Measurements from ENCODE around the gene POLA1. TPM values are rescaled to one million over a fixed set of nuclear protein-coding genes. Genes with fewer than 3 reads are reported as not detected.

POLA1 gene
- total RNA-seq, 2 donors from 2014 or later = 23.2 to 54.3 TPM

DNA sequence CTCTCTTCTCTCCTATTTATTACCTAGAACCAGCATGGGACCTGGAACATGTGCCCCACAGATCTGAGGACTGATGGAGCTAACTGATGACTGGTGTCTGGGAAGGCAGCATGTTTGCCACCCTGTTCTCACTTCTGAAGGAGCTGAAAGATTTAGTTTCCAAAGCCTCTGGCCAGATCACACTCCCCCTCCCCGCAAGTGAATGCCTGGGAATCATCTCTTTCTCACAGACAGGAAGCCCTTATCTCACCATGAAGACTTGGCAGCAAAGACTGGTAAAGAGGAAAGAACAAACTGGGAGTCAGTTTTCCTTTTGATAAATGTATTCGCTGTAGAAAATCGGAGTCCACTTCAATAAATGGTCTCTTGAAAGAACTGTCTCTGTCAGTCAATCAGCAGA, 25.6 kb upstream of the POLA1 start:
- no peaks in the 10 kb centered on the region for H3K4me1 Mint-ChIP-seq (ENCODE audit: low read depth in 2 of 2)
- H3K4me3 Mint-ChIP-seq = no peak overlapping the region
- H3K36me3 Mint-ChIP-seq = no peaks in the 10 kb centered on the region
- no peak overlapping the region for H3K27ac Mint-ChIP-seq
- H3K9me3 Mint-ChIP-seq = no peaks in the 10 kb centered on the region
- no peak for ATAC-seq
- DNase-seq (ENCODE audit: low spot score) = no peak
- peaks cover 0 to 14% of the 10 kb centered on the region in 2 donors for H3K27me3 Mint-ChIP-seq

DNA sequence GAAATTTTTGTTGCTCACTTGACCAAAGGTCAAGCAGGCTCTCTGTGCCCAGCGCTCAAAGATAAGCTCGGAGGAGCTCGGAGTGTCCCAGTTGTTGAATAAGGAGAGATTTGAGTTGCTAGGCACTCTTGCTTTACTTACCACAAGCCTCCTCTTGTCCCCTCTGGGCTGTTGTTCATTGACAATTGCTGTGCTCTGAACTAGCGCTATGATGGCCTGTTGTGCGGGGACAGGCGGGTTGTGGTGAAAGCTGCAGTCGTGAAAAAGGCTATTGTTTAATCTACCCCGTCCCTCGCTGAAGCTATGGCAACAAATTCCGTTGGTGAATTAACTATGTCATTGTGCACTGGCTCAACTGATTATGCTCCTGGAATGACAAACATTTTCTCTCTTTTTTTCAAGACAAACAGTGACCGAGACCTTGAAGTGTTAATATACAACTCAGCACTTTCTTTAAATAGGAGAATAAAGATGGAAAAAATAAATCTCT, 21.0 kb upstream of the POLA1 start:
- Mint-ChIP-seq H3K4me3 (no peak overlapping the region), H3K27me3 (peaks cover 0 to 15% of the 10 kb centered on the region in 2 donors), H3K9me3 (no peaks in the 10 kb centered on the region), H3K27ac (no peak overlapping the region), H3K36me3 (no peaks in the 10 kb centered on the region), H3K4me1 (ENCODE audit: low read depth in 2 of 2) (no peaks in the 10 kb centered on the region)
- DNase-seq (ENCODE audit: low spot score) (no peak), ATAC-seq (no peak)

DNA sequence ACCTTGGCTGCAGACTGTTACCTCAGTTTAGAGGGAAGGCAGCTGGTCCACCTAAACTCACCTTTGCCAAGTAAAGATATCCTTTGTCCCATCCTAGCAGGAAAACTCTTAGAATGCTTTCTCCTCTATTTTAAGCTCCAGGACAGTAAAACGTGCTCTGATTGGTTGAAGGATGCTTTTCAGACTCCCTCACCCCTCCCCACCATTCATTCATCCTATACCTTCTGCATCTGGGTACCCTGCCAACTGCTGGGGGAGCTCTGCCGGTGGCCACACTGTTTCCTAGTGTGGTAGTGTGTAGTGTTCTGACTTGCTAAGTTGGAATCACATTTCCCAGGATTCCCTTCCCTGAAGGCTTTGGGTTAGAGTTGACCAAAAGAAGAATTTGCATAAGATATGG, 20.3 kb upstream of the POLA1 start:
- Mint-ChIP-seq H3K4me3 (no peak overlapping the region), H3K4me1 (ENCODE audit: low read depth in 2 of 2) (no peaks in the 10 kb centered on the region), H3K27me3 (peaks cover 0 to 9% of the 10 kb centered on the region in 2 donors), H3K27ac (no peak overlapping the region), H3K36me3 (no peaks in the 10 kb centered on the region), H3K9me3 (no peaks in the 10 kb centered on the region)
- ATAC-seq (no peak), DNase-seq (ENCODE audit: low spot score) (no peak)

DNA sequence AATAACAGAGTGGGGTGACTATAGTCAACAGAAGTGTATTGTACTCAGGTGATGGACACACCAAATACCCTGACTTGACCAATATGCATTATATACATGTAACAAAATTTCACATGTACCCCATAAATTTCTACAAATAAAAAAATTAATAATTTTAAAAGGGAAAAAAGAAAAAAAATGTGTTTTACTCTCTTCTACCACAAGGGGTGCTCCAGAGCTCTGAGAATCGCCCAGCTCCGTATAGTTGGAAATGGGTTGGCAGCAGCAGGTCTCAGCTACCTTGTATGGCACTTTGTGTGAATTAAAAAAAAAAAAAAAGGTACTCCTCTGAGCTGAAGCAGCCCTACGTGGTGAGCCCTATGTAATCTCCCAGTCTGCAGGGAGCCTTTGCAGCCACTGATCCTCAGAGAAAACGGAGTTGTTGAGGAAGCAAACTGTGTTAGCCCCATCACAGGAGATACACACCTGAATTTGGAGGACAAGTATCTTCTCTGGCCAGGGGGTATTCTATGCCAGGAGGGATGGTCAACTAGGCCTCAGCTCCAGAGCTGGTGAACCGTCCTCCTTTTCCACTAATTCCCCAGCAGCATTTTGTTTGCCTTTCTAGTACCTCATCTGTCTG, 17.2 kb upstream of the POLA1 start:
- ATAC-seq (peak in 1 of 2 donors; percentile 53), DNase-seq (ENCODE audit: low spot score) (no peak)
- H3K4me3 Mint-ChIP-seq = no peak overlapping the region
- H3K36me3 Mint-ChIP-seq = no peaks in the 10 kb centered on the region
- no peaks in the 10 kb centered on the region for H3K9me3 Mint-ChIP-seq
- H3K4me1 Mint-ChIP-seq (ENCODE audit: low read depth in 2 of 2) = no peaks in the 10 kb centered on the region
- H3K27me3 Mint-ChIP-seq = peaks cover 0 to 21% of the 10 kb centered on the region in 2 donors
- H3K27ac Mint-ChIP-seq = no peak overlapping the region

GRCh38 chrX:24682739-24683432, 10.8 kb upstream of the POLA1 start:
- Mint-ChIP-seq H3K9me3 (no peaks in the 10 kb centered on the region), H3K36me3 (peaks cover 6% of the 10 kb centered on the region), H3K27me3 (peaks cover 8 to 36% of the 10 kb centered on the region in 2 donors), H3K4me1 (ENCODE audit: low read depth in 2 of 2) (peaks cover 7 to 10% of the 10 kb centered on the region in 2 donors), H3K4me3 (peak overlapping the region; percentile 8), H3K27ac (no peak overlapping the region)
- ATAC-seq = peak; percentile 15 to 86
- no peak for DNase-seq (ENCODE audit: low spot score)

DNA sequence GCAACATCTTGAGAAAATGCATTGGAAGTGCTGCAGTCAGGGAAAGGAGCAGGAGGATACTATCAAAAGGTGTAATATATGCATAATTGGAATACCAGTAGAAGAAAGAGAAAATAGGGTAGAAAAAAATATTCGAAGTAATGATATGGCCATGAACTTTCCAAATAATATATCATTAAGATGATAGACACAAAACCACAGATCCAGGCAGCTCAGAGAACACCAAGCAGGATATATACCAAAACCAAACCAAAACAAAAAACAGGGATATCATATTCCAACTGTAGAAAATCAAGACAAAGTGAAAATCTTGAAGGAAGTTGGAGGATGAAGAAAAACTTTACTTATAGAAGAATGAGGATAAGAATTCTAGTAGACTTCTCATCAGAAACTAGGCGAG, 9.7 kb upstream of the POLA1 start:
- Mint-ChIP-seq H3K36me3 (peaks cover 6% of the 10 kb centered on the region), H3K9me3 (no peaks in the 10 kb centered on the region), H3K4me3 (no peak overlapping the region), H3K27me3 (peaks cover 8 to 35% of the 10 kb centered on the region in 2 donors), H3K27ac (no peak overlapping the region), H3K4me1 (ENCODE audit: low read depth in 2 of 2) (peaks cover 7 to 10% of the 10 kb centered on the region in 2 donors)
- ATAC-seq (no peak), DNase-seq (ENCODE audit: low spot score) (no peak)

DNA sequence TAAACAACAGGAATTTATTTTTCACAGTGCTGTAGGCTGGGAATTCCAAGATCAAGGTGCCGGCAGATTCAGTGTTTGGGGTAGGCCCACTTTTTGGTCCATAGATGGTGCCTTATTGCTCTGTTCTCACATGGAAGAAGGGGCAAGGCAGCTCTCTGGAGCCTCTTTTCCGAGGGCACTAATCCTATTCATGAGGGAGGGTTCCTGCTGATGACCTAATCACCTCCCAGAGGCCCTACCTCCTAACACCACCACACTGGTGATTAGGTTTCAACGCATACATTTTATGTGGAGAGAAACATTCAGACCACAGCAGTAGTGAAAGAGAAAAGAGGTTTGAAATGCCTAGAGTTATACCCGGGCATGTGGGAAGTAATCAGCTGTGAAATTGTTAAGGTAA, 1.4 kb upstream of the POLA1 start:
- H3K36me3 Mint-ChIP-seq = no peaks in the 10 kb centered on the region
- H3K4me3 Mint-ChIP-seq = peak overlapping the region; percentile 92
- peaks cover 0 to 5% of the 10 kb centered on the region in 2 donors for H3K27me3 Mint-ChIP-seq
- DNase-seq (ENCODE audit: low spot score) = no peak
- peak overlapping the region; percentile 76 to 78 for H3K27ac Mint-ChIP-seq
- H3K9me3 Mint-ChIP-seq = no peaks in the 10 kb centered on the region
- peaks cover 9 to 15% of the 10 kb centered on the region in 2 donors for H3K4me1 Mint-ChIP-seq (ENCODE audit: low read depth in 2 of 2)
- no peak for ATAC-seq

- DNase-seq (ENCODE audit: low spot score) = no peak
- H3K27me3 Mint-ChIP-seq = peaks cover 0 to 5% of the 10 kb centered on the region in 2 donors
- H3K9me3 Mint-ChIP-seq = no peaks in the 10 kb centered on the region
- peaks cover 9 to 15% of the 10 kb centered on the region in 2 donors for H3K4me1 Mint-ChIP-seq (ENCODE audit: low read depth in 2 of 2)
- H3K4me3 Mint-ChIP-seq = peak overlapping the region; percentile 92
- peak overlapping the region in 1 of 2 donors; percentile 78 for H3K27ac Mint-ChIP-seq
- H3K36me3 Mint-ChIP-seq = no peaks in the 10 kb centered on the region
- no peak for ATAC-seq
These were observed 1.1 kb downstream of the POLA1 start for GRCh38 chrX:24694825-24695224.

DNA sequence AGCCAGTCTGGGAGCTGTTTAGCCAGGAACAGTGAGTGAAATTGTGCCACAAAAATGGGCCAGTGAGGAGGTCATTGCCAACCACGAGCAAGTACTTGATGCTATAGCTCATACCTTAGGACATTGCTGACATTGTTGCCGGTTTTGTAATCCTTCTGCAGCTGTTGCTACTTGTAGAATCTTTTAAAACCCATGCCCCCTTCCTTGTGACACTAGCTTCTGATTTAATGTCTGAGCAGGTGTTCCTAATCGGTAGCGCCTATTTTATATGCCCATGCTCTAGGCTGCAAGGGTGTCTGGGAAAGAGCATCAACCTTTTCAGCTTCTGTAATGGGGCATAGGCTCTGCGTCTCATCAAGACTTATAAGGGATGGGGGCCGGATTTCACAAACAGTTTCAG, 2.6 kb downstream of the POLA1 start:
- H3K4me3 Mint-ChIP-seq = no peak overlapping the region
- H3K36me3 Mint-ChIP-seq = no peaks in the 10 kb centered on the region

DNA sequence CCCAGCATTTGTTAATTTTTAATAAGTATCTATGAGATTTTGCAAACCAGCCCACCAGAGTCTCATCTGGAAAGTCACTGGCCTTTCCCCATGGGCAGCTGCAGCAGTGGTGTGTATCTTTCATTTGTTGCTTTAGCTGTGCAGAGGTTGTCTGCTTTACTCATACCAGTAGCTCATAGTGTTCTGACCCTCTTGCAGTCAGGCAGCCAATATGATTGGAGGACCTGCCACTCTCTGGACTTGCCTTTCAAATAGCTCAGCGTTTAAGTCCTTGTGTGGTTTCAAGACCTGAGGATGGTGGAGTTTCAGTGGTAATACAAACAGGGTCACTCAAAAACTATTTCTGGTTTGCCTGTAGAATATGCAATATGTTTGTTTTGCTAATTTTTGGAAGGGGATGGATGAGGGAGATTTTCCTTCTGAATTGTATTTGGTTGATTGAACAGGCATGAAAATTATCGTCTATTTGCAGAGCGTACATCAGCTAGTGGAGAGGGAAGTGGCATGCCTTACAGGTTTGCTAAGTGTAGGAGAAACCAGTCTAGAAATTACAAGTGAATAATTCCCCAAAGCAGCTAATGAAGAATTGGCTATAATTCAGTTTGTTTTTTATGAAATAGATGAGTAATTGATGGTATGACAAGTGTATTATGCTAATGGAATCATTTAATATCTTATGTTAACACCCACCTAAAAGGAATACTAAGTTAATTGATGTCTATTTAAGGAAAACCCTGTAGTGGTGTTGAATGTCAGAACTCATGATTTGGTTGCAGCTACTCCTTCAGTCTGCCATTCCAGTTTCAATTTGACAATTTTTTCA, 8.9 kb downstream of the POLA1 start:
- ATAC-seq (no peak), DNase-seq (ENCODE audit: low spot score) (no peak)
- Mint-ChIP-seq H3K27me3 (peaks cover 0 to 4% of the 10 kb centered on the region in 2 donors), H3K27ac (no peak overlapping the region), H3K9me3 (no peaks in the 10 kb centered on the region), H3K4me1 (ENCODE audit: low read depth in 2 of 2) (no peaks in the 10 kb centered on the region), H3K36me3 (peaks cover 6% of the 10 kb centered on the region), H3K4me3 (no peak overlapping the region)

More for the DNA sequence above, 2.6 kb downstream of the POLA1 start:
- Mint-ChIP-seq H3K27me3 (peaks cover 0 to under 1% of the 10 kb centered on the region in 2 donors), H3K4me1 (ENCODE audit: low read depth in 2 of 2) (peaks cover 9 to 15% of the 10 kb centered on the region in 2 donors), H3K9me3 (no peaks in the 10 kb centered on the region), H3K27ac (no peak overlapping the region)
- DNase-seq (ENCODE audit: low spot score) (no peak), ATAC-seq (no peak)

DNA sequence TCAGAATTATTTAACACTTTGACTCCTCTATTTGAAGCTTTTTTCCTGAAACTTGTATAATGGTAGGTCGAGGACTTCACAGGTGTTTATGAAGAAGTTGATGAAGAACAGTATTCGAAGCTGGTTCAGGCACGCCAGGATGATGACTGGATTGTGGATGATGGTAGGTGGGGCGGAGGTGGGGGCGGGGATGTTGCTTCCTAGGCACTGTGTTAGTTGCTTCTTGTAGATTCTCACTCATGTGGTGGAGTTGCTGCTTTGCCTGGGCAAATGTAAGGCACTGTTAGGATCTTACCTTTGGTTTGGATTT, 9.4 kb downstream of the POLA1 start:
- no peak overlapping the region for H3K4me3 Mint-ChIP-seq
- ATAC-seq = no peak
- H3K9me3 Mint-ChIP-seq = no peaks in the 10 kb centered on the region
- no peak for DNase-seq (ENCODE audit: low spot score)
- peaks cover 6% of the 10 kb centered on the region for H3K36me3 Mint-ChIP-seq
- H3K27me3 Mint-ChIP-seq = peaks cover 0 to 4% of the 10 kb centered on the region in 2 donors
- H3K4me1 Mint-ChIP-seq (ENCODE audit: low read depth in 2 of 2) = no peaks in the 10 kb centered on the region
- H3K27ac Mint-ChIP-seq = no peak overlapping the region

DNA sequence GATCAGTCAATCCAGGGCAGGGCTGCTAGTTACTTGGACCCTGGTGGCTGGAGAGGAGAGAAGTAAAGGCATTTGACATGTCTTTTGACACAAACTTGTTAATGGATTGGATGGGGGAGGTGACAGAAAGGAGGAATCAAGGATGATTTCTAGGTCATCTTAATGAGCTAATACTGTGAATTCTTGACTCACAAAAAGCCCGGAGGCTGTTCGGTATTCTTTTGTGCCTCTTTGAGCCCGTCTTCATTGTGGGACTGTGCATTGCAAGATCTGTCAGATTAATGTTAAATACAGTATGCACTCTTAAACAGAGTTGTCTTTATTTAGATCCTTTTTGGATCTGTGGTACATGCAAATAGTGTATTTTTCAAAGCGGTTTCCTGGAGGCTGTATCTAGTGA, 25.1 kb downstream of the POLA1 start:
- no peak for DNase-seq (ENCODE audit: low spot score)
- no peak for ATAC-seq
- peaks cover 0 to 3% of the 10 kb centered on the region in 2 donors for H3K27me3 Mint-ChIP-seq
- H3K9me3 Mint-ChIP-seq = no peaks in the 10 kb centered on the region
- no peak overlapping the region for H3K4me3 Mint-ChIP-seq
- H3K4me1 Mint-ChIP-seq (ENCODE audit: low read depth in 2 of 2) = peaks cover 3 to 5% of the 10 kb centered on the region in 2 donors
- peak overlapping the region in 1 of 2 donors; percentile 14 for H3K27ac Mint-ChIP-seq
- H3K36me3 Mint-ChIP-seq = peaks cover 39% of the 10 kb centered on the region

- H3K4me1 Mint-ChIP-seq (ENCODE audit: low read depth in 2 of 2) = peaks cover 3 to 5% of the 10 kb centered on the region in 2 donors
- H3K27ac Mint-ChIP-seq = no peak overlapping the region
- ATAC-seq (no peak), DNase-seq (ENCODE audit: low spot score) (no peak)
- H3K27me3 Mint-ChIP-seq = peaks cover 0 to 3% of the 10 kb centered on the region in 2 donors
- H3K9me3 Mint-ChIP-seq = no peaks in the 10 kb centered on the region
- peaks cover 32% of the 10 kb centered on the region for H3K36me3 Mint-ChIP-seq
- H3K4me3 Mint-ChIP-seq = no peak overlapping the region
These were observed 26.3 kb downstream of the POLA1 start for GRCh38 chrX:24720036-24720435.

DNA sequence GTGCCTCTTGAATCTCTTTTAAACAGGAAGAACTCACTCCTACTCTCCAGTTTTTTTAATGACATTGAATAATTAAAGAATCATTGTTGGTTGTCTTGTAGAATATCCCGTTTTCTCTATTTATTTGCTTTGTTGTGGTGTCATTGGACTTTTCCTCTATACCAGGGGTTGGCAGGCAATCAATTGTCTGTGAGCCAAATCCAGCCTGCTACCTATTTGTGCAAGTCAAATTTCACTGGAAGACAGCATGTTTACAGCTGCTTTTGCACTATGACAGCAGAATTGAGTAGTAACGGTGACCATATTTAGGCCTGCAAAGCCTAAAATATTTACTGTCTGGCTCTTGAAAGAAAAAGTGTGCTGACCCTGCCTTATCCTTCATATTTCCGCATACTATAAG, 34.8 kb downstream of the POLA1 start:
- Mint-ChIP-seq H3K36me3 (peaks cover 9% of the 10 kb centered on the region), H3K27me3 (no peaks in the 10 kb centered on the region), H3K27ac (no peak overlapping the region), H3K9me3 (no peaks in the 10 kb centered on the region), H3K4me3 (no peak overlapping the region), H3K4me1 (ENCODE audit: low read depth in 2 of 2) (no peaks in the 10 kb centered on the region)
- ATAC-seq (no peak), DNase-seq (ENCODE audit: low spot score) (no peak)

Data from natural killer cell treated with Interleukin-12 subunit alpha and Interleukin-12 subunit beta and Interleukin-15 and Interleukin-18, amount 100 ng/mL, for 72 hours (primary cell).